ENCODE results near the gene FAM169A.
"Not testable (repeated sequence)": the region's sequence is repeated elsewhere in the genome, so short reads cannot be mapped to it uniquely, and the experiment has no call there.

FAM169A gene

DNA sequence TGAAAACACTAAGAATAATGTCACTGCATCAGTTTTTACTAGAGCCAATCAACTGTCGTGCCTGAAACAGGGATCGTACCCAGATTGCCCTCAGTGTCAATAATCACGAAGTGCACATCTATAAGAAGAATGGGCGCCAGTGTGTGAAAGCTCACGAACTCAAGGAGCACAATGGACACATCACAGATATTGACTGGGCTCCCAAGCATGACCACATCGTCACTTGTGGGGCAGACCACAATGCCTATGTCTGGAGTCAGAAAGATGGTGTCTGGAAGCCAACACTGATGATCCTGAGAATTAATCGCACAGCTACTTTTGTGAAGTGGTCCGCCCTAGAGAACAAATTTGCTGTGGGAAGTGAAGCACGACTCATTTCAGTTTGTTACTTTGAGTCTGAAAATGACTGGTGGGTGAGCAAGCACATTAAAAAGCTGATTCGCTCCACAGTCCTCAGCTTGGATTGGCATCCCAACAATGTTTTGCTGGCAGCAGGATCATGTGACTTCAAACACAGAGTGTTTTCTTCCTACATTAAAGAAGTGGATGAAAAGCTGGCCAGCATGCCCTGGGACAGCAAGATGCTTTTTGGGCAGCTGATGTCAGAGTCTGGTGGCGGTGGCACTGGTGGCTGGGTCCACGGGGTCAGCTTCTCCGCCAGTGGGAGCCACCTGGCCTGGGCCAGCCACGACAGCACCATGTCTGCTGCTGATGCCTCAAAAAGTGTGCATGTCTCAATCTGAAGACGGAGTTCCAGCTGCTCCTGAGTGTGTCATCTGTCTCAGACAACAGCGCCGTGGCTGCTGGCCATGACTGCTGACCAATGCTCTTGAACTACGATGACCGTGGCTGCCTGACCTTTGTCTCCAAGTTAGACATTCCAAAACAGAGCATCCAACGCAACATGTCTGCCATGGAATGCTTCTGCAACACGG is 66.9 kb downstream of the FAM169A start:
- DNase-seq = no peak

DNA sequence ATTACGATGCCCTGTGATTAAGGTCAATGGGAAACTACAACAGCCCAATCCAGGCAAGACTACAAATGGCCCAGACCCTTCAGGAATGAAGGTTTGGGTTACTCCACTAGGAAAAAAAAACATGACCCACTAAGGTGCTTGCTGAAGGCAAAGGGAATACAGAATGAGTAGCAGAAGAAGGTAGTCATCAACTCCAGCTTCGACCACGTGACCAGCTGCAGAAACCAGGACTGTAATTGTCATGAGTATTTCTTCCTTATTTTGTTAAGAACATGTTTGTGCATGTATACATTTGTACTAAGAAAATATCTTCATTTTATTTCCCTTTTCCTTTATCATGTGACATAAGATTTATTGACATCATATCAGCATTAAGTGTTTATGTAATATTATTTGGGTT is 74.5 kb downstream of the FAM169A start:
- not testable (repeated sequence) for DNase-seq

DNA sequence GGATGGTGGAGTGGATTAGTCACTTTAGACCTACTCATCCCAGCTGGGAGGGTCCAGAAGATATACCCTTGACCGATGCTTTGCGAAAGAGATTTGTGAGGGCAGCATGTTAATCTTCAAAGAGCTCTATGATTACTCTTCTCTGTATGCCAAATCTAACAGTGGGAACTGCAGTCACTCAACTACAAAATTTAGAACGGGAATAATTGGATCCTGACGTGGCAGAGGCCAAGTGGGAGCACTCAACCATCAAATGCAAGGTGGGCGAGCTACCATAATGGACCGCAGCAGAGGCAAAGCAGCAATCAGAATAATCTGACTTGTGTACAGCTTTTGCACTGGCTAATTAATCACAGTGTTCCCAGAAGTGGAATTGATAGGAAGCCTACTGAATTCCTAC is 78.8 kb downstream of the FAM169A start:
- no peak for DNase-seq

DNA sequence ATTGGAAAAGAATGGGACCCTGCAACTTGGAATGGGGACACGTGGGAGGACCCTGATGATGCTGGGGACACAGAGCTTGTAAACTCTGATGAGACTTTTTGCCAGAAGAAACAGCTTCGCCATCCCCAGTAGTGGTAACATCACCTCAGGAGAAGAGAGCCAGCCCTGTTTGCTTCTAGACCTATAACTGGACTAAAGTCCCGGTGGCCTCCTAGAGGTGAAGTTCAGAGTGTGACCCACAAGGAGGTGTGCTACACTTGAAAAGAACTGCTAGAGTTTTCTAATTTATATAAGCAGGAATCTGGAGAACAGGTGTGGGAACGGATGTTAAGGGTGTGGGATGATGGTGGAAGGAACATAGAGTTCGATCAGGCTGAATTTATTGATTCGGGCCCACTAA is 79.3 kb downstream of the FAM169A start:
- no peak for DNase-seq

DNA sequence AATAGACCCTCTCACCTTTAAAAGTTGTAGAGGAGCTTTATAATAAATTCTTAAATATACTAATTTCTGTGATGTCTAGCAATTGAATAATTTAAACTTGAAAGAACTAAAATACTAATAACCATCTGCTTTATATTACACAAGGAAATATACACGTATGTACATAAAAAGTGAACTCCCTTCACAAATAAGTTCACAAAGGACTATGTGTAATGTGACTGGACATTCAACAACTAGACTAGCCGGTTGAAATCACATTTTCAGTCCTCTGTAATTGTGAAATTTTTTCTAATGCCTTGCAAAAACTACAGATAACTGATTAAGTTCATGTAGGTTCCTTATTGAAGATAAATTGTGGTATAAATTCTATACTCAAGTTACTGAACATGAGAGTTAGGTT is 87.6 kb downstream of the FAM169A start:
- no peak for DNase-seq

- no peak for DNase-seq
These were observed 93.8 kb downstream of the FAM169A start for GRCh38 chr5:74772359-74772758.

GRCh38 chr5:74767579-74767913 is 98.6 kb downstream of the FAM169A start:
- no peak for DNase-seq

DNA sequence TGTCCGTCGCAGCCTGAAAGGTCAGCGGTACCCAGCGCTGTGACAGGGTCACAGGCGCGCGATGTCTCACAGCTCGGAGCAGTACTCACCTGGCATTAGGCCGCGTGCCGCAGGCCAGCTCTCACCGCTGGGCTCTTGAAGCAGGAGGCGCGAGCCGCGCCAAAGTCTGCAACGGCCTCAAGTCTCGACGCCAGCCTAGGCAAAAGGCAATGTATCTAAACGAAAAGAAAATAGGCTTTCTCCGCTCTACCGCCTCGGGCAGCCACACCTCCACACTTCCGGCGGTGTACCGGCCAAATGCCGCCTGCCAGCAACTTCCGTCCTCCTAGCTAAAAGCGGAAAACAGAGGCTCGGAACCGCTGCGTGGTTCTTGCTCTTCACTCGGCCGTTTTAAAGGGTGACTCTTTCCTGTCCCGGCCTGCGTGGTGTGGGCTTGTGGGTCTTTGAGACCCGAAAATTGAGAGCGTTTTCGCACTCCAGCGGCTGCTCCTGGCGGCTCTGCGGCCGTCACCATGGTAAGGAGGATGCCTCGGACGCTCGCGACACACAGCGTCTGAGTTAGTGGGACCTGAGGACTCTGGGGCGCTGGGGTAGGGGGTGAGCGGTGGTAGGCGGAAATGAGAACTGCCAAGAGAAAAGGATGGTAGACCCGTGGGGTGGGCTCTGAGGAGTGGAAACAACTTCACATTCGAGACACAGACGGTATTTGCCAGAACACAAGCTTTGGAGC is 99.2 kb downstream of the FAM169A start, which contains the start of the genes GFM2 and NSA2:
GFM2 (minus strand) TSS at position 269 of the 730 bp plus-strand sequence. CDS start 3,375 bp downstream, outside the sequence.
NSA2 (plus strand) TSS at position 401 of the 730 bp plus-strand sequence; CDS start at position 513, 112 bp downstream.
- DNase-seq = peak; percentile 87

DNA sequence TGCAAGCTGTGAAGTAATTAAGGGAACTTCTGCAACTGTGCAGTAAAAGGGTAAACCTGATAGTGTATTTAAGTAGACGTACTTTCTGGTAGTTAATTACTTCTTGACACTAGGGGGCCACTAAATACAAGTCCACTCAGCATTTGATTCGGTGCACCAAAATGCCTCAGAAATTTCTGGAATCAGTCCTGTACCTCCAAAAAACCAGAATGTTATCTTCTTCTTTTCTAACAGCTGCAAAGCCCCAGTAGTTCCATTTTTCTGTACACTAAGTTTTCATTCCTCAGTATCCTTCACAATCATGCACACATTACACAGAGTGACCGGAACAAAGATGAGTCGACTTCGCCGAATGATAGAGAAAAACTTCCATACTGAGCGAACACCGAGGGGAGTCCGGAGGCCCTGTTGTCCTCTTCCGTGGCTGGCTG is 99.8 kb downstream of the FAM169A start:
- DNase-seq = no peak

- no peak for DNase-seq
These were observed 100.3 kb downstream of the FAM169A start for GRCh38 chr5:74765929-74766328.

- DNase-seq = no peak
These were observed 101.0 kb downstream of the FAM169A start for GRCh38 chr5:74765201-74765600.

DNA sequence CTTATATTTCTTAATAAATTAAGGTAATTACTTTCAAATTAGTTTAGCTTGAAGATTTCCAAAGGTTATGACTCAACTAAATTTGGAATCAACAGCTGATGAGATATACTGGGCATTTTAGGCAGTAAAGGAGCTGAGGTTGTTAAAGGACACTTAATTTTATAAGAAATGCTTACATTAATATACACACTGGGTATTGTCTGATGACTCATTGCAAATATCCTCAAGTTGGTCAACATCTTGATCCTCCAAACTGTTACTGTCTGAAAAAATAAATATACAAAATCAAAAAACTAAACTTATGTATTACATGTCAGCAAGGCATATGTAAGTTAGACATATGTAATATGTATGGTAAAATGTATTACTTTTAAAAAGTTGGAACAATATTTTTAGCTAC is 102.7 kb downstream of the FAM169A start:
- DNase-seq = no peak

DNA sequence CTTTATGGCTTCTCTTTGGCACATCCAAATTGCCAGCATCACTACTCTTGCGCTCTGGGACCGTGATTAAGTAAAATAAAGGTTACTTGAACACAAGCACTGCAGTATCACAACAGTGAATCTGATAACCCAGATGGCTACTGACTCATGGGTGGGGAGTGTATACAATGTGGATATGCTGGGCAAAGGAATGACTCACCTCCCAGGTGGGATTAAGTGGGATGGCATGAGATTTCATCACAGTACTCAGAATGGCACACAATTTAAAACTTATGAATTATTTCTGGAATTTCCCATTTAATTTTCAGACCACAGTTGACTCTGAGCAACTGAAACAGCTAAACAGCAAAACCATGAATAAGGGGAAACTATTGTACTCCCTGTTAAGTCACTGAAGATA is 103.6 kb downstream of the FAM169A start:
- no peak for DNase-seq

DNA sequence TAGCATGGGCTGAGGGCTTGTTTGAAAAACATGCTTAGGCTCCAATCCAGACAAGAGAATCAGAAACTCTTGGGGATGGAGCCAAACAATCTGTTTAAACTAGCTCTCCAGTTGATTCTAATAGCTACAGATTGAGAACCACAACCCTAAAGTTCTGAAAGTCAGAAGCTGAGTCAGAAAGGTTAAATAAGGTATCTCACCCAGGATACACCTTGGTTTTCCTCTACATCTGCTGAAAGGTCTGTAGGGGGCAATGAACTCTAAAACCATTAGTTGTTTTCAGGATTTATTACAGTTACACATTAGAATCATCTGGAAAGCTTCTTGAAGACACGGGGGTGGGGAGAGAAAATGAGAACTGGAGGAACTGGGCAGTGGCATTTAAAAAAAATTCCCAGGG is 104.9 kb downstream of the FAM169A start:
- no peak for DNase-seq

GRCh38 chr5:74748742-74749141 is 117.4 kb downstream of the FAM169A start:
- DNase-seq = not testable (repeated sequence)

GRCh38 chr5:74738406-74738805 is 127.8 kb downstream of the FAM169A start:
- DNase-seq = no peak

DNA sequence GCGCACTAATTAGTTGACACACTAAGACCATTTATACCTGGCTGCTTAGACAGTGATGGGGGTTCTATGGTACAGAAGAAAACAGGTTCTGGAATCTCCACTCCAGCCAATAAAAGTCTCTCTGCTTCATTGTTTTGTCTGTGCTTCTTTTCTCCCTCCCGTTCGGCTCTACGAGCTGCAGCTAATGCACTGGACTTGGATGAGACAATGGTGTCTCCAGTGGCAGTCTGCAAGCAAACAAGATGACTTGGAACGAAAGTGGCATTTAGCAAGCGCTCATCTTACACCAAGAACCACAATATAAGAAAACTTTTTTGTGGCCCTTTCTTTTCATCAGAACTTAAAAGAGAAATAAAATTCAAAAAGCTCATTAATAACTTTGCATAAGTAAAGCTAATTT is 129.4 kb downstream of the FAM169A start:
- DNase-seq = no peak
